ENCODE results near the gene CXCL10.
"Not testable (repeated sequence)": the region's sequence is repeated elsewhere in the genome, so short reads cannot be mapped to it uniquely, and the experiment has no call there.

Gene CXCL10
- total RNA-seq: 0 to 0.72 (median 0) reads per million in 4 experiments

- no peak for DNase-seq
Observed at GRCh38 chr4:76023389-76023788, at the start of gene CXCL10. CXCL10 (minus strand) TSS chr4:76023497; CDS start chr4:76023431, 66 bp downstream.

DNA sequence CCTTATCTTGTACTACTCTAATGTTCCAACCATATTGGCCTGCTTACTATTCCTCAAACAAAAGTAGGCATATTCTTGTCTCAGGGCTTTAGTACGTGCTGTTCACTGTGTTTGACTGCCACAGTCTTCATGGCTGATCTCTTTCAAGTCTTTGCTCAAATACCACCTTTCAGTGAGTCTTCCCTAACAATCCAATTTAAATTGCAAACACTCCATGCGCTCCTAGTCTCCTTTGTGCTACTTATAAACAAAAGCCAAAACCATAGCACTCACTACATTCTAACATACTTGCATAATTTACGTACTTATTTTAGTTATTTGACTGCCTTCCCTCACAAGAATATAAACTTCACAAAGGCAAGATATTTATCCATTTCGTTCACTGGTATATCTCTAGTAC lies 49.5 kb upstream of the CXCL10 start:
- DNase-seq: no peak

GRCh38 chr4:76067652-76068286 lies 44.5 kb upstream of the CXCL10 start:
- DNase-seq: peak; percentile 22

- DNase-seq: no peak
Observed at GRCh38 chr4:76066546-76066945, 43.2 kb upstream of the CXCL10 start.

DNA sequence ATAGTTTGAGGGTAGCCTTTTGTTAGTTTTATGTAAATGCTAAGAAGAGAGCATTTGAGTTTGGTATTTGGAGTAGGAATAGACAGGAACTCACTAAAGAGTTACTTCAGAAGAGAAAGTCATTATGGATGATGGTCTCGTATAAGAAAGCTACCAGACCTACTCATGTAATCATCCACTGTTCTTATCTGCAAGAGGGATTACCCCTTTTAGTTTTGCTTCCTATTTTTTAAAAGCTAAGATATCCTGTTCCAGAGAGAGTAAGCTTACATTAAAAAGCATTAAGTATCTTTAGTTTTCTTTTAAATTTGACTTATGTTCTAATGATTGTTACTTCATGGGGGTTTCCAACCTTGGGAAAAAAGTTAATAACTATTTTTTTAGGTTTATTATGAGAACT lies 38.7 kb upstream of the CXCL10 start:
- no peak for DNase-seq

GRCh38 chr4:76061421-76061820 lies 38.1 kb upstream of the CXCL10 start:
- no peak for DNase-seq

GRCh38 chr4:76060506-76060905 lies 37.2 kb upstream of the CXCL10 start:
- no peak for DNase-seq

- no peak for DNase-seq
Observed at GRCh38 chr4:76059750-76060149, 36.5 kb upstream of the CXCL10 start.

GRCh38 chr4:76058888-76059426 lies 35.7 kb upstream of the CXCL10 start:
- DNase-seq: no peak

- no peak for DNase-seq
Observed at GRCh38 chr4:76058302-76058701, 35.0 kb upstream of the CXCL10 start.

GRCh38 chr4:76055421-76055820 lies 32.1 kb upstream of the CXCL10 start:
- DNase-seq: no peak

DNA sequence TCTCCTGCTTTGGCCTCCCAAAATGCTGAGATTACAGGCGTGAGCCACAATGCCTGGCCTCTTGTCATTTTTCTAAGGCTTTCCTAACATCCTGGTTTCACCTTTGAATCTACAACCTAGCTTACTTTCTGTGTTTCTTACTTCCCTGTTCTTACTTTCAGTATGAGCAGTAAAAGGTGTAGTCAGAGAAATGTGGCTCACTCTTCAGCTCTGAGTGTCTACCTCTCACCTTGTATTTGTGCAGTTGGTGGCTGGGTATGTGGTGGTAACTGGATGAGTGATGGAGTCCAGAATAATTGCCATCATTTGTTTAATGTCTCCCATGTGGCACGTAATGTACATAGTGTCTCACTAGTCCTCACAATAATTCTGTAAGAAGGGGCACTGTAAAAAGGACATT lies 31.7 kb upstream of the CXCL10 start:
- DNase-seq: no peak

- no peak for DNase-seq
Observed at GRCh38 chr4:76053730-76054129, 30.4 kb upstream of the CXCL10 start.

DNA sequence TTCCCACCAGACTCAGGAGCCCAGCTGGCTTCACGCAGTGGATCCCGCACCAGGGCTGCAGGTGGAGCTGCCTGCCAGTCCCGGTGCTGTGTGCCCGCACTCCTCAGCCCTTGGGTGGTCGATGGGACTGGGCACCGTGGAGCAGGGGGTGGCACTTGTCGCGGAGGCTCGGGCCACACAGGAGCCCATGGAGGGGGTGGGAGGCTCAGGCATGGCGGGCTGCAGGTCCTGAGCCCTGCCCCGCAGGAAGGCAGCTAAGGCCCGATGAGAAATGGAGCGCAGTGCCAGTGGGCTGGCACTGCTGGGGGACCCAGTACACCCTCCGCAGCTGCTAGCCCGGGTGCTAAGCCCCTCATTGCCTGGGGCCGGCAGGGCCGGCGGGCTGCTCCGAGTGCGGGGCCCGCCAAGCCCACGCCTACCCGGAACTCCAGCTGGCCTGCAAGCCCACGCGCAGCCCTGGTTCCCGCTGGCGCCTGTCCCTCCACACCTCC lies 27.3 kb upstream of the CXCL10 start:
- DNase-seq: not testable (repeated sequence)

- not testable (repeated sequence) for DNase-seq
Observed at GRCh38 chr4:76049860-76050416, 26.6 kb upstream of the CXCL10 start.

DNA sequence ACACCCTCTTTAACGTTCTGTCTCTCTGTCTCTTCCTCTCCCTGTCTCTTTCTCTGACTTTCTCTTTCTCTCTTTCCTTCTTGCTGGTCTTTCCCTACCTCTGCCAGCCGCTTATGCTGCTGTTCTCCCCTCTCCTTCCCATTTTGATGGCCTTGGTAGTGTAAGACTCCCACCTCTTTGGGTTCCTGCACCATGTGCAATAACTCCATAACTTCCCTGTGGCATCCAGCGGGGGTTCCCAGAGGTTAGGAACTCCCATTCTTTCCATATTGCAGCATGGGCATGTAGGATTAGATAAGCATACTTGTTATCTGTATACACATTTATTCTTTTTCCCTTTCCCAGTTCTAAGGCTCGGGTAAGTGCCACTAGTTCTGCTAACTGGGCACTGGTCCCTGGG lies 21.4 kb upstream of the CXCL10 start:
- not testable (repeated sequence) for DNase-seq

DNA sequence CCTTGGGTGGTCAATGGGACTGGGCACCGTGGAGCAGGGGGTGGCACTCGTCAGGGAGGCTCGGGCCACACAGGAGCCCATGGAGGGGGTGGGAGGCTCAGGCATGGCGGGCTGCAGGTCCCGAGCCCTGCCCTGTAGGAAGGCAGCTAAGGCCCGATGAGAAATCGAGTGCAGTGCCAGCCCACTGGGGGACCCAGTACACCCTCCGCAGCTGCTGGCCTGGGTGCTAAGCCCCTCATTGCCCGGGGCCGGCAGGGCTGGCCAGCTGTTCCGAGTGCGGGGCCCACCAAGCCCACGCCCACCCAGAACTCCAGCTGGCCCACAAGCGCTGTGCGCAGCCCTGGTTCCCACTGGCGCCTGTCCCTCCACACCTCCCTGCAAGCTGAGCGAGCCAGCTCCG lies 20.0 kb upstream of the CXCL10 start:
- DNase-seq: not testable (repeated sequence)

- not testable (repeated sequence) for DNase-seq
Observed at GRCh38 chr4:76042241-76042998, 19.1 kb upstream of the CXCL10 start.

GRCh38 chr4:76036855-76037254 lies 13.6 kb upstream of the CXCL10 start:
- DNase-seq: no peak

DNA sequence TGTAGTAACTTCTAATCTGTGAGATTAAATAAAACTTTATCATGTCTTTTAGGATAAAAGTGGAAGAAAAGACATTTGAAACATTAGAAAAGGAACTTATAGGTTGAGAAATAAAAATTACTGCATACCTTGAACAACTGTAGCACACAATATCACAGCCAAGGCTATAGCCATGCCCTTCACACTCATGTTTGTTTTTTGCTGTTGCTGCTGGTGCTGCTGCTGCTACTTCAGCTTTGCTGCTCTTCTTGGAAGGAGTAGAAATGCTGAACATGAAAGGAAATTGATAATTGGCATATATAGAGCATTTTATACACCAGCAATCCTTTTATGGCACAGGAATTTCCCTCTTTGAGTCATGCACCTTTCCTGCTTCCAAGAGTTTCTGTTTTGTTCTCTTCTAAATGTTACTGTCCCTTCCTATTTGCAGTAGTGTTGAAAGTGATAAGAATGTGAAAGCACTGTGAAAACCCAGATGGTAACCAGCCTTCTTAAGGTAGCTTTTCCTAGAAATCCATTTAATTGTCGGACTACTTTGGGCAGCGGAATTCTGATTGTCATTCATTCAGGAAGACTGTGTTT lies 12.6 kb upstream of the CXCL10 start, which contains the start of gene CXCL11:
Gene CXCL11 (minus strand): TSS at position 272 of the 582 bp plus-strand sequence. CDS start 83 bp downstream, at position 189.
- no peak for DNase-seq

- DNase-seq: no peak
Observed at GRCh38 chr4:76035141-76035540, 11.8 kb upstream of the CXCL10 start.

DNA sequence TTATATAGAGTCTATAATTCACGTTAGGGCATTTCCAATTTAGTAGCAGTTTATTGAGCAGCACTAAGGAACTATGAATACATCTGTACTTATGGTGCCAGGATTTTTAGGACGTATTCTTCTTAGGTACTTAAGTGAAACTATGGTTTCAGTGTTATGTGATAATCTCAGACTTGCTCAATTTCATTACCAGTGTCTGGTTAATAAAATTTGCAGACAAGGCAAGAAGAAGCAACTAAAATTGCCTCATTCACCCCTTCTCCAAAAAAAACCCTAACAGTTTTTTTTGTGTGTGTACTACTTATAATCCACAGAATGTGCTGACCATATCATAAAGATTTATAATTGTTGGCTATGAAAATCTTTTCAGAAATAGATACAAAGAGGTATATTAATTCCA lies 6.0 kb upstream of the CXCL10 start:
- no peak for DNase-seq

DNA sequence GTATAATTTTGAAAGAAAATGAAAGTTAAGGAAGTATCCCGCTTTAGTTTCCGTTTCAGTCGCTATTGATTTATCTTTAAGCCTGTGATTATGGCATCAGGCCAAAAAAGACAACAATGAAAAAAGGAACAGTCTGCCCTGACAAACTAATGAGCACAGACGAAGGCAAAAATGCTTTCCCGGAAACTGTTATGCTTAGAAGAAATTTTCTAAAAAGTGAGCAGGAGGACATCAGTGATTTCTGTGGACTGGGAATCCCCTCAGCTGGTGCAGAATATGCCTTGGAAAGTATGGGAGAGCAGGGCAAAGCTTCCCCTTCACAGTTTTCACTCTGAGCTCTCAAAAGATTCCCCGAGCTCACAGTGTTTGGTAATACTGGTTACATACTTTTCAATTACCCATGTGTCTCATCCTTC lies 5.1 kb upstream of the CXCL10 start:
- no peak for DNase-seq

Data from effector CD8-positive, alpha-beta T cell (primary cell).